DLD1 (cell line): ENCODE results near the gene USF3.

Source experiments
- in situ Hi-C: cut with HindIII; loops from 2 replicates; pipeline ENCODE4 v1.10.0; 2017; ENCODE audit warnings: low sequenced_read_pairs

The USF3 gene

DNA sequence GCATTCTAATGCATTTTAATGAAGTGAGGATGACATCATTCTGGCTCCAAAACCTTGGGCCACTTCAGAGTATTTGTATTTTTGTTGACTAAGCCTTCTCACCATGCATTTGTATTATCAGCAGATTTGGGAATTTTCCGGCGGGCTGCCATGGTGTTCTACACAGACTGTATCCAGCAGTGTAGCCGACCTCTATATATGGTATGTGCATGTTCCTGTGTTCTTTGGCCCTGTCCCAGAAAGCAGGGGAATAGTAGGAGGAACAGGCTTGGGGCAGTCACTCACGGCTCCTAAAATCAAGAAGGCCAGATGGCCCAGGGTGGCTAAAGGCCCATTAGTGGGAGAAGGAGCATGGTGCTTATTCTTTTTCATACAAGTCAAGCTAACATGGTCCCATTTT lies 80.5 kb downstream of the USF3 start:
- in situ Hi-C loops: no loop called here

DNA sequence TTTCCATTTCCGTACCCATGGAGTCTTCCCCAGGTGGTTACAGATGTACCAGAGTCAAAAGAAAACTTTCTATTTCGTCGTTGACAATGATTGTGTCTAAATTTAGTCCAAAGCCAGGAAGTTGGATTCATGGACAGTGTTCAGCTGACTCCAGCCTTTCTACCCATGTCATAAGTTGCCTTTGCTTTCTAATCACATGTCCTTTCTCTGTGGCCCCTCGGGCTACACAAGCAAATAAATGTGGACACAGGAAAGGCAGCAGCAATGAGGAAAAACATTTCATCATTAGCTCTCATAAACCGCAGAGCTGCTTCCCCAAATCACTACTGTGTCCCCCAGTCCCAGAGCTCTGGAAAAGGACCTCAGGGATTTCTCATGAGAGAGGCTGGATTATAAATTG lies 82.0 kb downstream of the USF3 start:
- in situ Hi-C loops: no loop called here

DNA sequence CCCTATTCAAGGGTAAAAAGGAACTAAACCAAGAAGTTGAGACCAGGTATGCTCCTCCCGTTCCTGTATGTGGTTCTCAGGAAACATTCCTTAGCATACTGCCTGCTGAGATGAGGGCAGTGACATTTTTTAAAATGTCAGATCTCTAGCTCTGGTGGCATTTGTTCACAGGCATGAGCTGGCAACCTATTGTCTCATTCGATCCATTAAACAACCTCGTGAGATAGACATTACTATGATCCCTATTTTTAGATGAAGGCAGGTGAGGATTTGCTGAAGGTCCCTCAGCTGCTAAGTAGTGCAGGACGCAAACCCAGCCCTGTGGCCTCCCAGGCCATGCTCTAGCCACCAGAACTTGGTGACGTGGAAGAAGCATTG lies 89.2 kb downstream of the USF3 start:
- in situ Hi-C loops: no loop called here

DNA sequence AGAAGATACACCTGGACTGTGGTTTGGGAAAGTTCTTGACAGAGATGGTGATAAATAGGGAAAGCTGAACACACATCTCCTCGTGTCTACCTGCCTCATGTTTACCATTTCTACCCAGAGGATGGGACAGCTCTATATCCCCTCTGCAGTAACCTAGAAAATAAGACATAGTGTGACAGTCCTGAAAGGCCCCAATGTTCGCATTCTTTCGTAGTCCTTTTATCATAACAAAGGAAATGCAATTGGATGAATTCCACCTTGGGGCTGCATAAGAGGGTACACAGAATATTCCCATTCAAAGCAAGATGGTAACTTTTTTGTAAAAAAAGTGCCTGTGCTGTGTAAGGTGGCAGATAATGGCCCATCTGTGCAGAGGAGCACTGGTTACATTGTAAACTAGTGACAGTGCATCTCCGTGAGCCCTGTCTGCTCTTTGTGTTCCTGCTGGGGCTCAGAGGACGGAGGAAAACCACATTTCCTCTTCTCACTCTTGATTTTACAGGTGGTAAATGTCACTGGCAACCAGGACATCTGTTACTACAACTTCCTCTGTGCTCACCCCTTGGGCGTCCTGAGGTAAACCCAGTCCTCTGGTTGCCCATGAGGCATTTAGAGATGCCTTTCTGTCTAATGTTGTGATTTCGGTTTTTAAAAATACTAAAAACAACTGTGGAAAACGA lies 89.8 kb downstream of the USF3 start:
- in situ Hi-C loops: no loop called here

DNA sequence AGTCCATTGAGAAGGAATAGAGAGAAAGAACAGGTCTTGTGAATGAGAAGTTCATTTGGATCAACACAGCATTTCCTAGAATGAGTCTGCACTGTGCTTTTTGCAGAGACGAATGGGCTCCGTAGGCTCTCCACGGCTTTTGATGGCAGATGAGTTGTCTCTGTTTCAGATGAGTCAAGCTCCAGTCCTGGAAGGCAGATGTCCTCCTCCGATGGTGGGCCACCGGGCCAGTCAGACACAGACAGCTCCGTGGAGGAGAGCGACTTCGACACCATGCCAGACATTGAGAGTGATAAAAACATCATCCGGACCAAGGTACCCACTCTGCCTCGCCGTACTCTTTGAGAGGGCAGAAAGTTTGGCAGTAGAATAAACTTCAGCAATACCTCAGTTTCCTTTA lies 93.6 kb downstream of the USF3 start:
- in situ Hi-C loops: no loop called here

DNA sequence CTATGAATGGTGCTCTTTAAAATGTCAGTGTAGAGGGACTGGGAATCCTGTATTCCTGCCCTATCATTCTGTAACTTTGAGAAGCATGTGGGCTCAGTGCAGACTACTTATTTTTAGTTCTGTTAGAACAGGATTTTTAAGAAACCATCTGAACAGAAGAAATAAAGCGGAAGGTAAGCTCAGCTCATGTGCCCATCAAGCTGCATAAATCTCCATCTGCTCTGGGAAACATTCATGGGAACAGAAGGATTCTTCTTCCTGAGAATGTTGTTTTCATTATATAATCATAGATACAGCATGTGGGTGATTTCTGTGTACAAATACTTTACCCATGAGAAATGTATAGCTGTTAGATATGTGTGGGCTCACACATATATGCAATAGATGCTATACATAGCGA lies 94.2 kb downstream of the USF3 start:
- in situ Hi-C loops: no loop called here

DNA sequence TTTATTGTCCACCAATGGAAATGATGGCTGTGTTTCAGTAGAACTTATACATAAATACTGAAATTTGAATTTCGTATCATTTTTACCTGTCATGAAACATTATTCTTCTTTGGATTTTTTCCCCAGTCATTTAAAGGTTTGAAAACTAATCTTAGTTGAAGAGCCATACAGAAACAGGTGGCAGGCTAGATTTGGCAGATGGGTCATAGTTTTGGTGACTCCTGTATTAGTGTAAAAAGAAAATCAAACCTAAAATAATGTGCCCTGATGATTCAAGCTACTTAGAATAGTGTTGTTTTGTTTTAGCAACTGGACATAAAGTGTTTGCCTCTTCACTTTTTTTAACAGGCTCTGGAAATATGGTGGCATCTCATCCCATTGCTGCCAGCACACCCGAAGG lies 95.2 kb downstream of the USF3 start:
- in situ Hi-C loops: no loop called here

DNA sequence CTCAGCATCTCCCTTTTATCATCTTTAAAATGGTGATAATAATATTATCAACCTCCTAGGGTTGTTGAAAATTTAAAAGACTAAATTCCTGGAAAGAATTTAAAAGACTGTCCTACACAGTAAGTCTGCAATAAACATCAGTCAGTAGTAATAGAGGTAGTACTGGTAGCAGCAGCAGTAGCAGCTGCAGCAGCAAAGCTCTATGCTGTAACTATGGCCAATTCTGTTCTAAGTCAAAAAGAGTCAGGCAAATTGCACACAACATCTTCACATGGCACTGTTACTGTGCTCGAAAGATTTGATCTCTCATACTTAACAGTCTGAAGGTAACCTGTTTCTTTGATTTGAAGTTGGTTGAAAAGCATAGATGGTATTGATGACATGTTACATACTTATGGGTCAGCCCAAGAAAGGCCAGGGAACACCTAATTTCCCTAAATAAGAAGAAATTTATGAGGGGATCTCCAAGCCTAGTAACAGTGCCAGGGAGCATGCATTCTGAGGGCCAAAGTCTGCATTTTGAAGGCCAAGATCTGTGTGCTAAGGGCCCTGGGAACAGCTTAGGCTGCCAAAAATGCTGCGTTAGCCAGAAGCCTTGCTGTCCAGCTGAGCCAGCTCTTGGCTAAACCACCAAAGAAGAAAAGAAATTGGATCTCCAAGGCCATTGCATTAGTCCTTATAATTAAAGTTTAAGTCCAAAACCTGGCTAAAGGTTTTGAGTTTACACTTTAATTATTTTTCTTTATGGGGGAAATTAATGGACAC lies 95.8 kb downstream of the USF3 start:
- in situ Hi-C loops: no loop called here
